H9 (cell line): ENCODE data around the gene NAB2. TPM values are rescaled to one million over a fixed set of nuclear protein-coding genes. Genes with fewer than 3 reads are reported as not detected.

Experiments used
- DNase-seq: peaks from one replicate; pipeline ENCODE4 v3.0.0-alpha.2; 2017
- H2AFZ ChIP-seq: one replicate; pipeline ENCODE4 v1.6.1; 2013; ENCODE audit warnings: mild to moderate bottlenecking, low read length, control low read depth, moderate library complexity
- H2AK5ac ChIP-seq: 2 replicates; pipeline ENCODE4 v1.6.1; 2013; ENCODE audit warnings: low read length, control low read depth, mixed read lengths; ENCODE audit not compliant: insufficient read length
- H2BK120ac ChIP-seq: one replicate; pipeline ENCODE4 v1.6.1; 2013; ENCODE audit warnings: low read depth, mild to moderate bottlenecking, low read length, control low read depth, inconsistent platforms; ENCODE audit not compliant: poor library complexity, severe bottlenecking
- H2BK12ac ChIP-seq: 2 replicates; pipeline ENCODE4 v1.6.1; 2013; ENCODE audit warnings: low read length, control low read depth, mixed read lengths, low read depth; ENCODE audit not compliant: insufficient read length
- H2BK15ac ChIP-seq: 2 replicates; pipeline ENCODE4 v1.6.1; 2013; ENCODE audit warnings: low read depth, low read length, control low read depth
- H2BK20ac ChIP-seq: one replicate; pipeline ENCODE4 v1.6.1; 2013; ENCODE audit warnings: low read depth, mild to moderate bottlenecking, low read length, control low read depth, inconsistent platforms; ENCODE audit not compliant: poor library complexity, severe bottlenecking
- H2BK5ac ChIP-seq: 2 replicates; pipeline ENCODE4 v1.6.1; 2013; ENCODE audit warnings: low read length, control low read depth, mixed read lengths; ENCODE audit not compliant: insufficient read length
- H3K14ac ChIP-seq: 2 replicates; pipeline ENCODE4 v1.6.1; 2013; ENCODE audit warnings: low read length, control low read depth; ENCODE audit not compliant: insufficient read depth
- H3K18ac ChIP-seq: 2 replicates; pipeline ENCODE4 v1.6.1; 2013; ENCODE audit warnings: low read depth, mild to moderate bottlenecking, mixed read lengths, low read length, control low read depth; ENCODE audit not compliant: insufficient read length
- H3K23ac ChIP-seq: 2 replicates; pipeline ENCODE4 v1.6.1; 2013; ENCODE audit warnings: low read length, control low read depth, mixed read lengths, low read depth; ENCODE audit not compliant: insufficient read length
- H3K23me2 ChIP-seq: 2 replicates; pipeline ENCODE4 v1.6.1; 2013; ENCODE audit warnings: low read depth, mild to moderate bottlenecking, mixed read lengths, low read length, control low read depth; ENCODE audit not compliant: insufficient read length, poor library complexity, severe bottlenecking
- H3K27ac ChIP-seq: 2 replicates; pipeline ENCODE4 v1.5.1; 2013; ENCODE audit warnings: low read length, control low read depth, mixed read lengths, low read depth; ENCODE audit not compliant: insufficient read length
- H3K27me3 ChIP-seq: 2 replicates; pipeline ENCODE4 v1.6.1; 2013; ENCODE audit warnings: low read length, control low read depth, inconsistent platforms; ENCODE audit not compliant: insufficient read depth
- H3K4ac ChIP-seq: 2 replicates; pipeline ENCODE4 v1.6.1; 2013; ENCODE audit warnings: low read depth, mild to moderate bottlenecking, control low read depth, inconsistent platforms, low read length, moderate library complexity
- H3K4me1 ChIP-seq: 2 replicates; pipeline ENCODE4 v1.6.1; 2013; ENCODE audit warnings: low read length, control low read depth, inconsistent platforms; ENCODE audit not compliant: insufficient read depth
- H3K4me2 ChIP-seq: 2 replicates; pipeline ENCODE4 v1.6.1; 2013; ENCODE audit warnings: low read length, control low read depth, mixed read lengths; ENCODE audit not compliant: insufficient read length, insufficient read depth
- H3K56ac ChIP-seq: 2 replicates; pipeline ENCODE4 v1.6.1; 2013; ENCODE audit warnings: low read depth, mild to moderate bottlenecking, mixed read lengths, low read length, control low read depth; ENCODE audit not compliant: insufficient read length
- H3K79me1 ChIP-seq: 2 replicates; pipeline ENCODE4 v1.6.1; 2013; ENCODE audit warnings: low read depth, mild to moderate bottlenecking, moderate library complexity, low read length, control low read depth, inconsistent platforms; ENCODE audit not compliant: insufficient read depth, poor library complexity, severe bottlenecking
- H3K79me2 ChIP-seq: 2 replicates; pipeline ENCODE4 v1.6.1; 2013; ENCODE audit warnings: low read length, control low read depth, inconsistent platforms; ENCODE audit not compliant: insufficient read depth
- H3K9ac ChIP-seq: 2 replicates; pipeline ENCODE4 v1.6.1; 2013; ENCODE audit warnings: low read length, control low read depth, mixed read lengths; ENCODE audit not compliant: insufficient read length; ENCODE audit errors: extremely low read depth
- H3K9me3 ChIP-seq: one replicate; pipeline ENCODE4 v1.6.1; 2013; ENCODE audit warnings: low read depth, low read length, inconsistent platforms; ENCODE audit not compliant: control insufficient read depth
- H3T11ph ChIP-seq: one replicate; pipeline ENCODE4 v1.6.1; 2013; ENCODE audit warnings: mild to moderate bottlenecking, low read length, control low read depth, inconsistent platforms
- H4K20me1 ChIP-seq: one replicate; pipeline ENCODE4 v1.6.1; 2013; ENCODE audit not compliant: control insufficient read depth, insufficient read length, insufficient read depth
- H4K5ac ChIP-seq: 2 replicates; pipeline ENCODE4 v1.6.1; 2013; ENCODE audit warnings: low read depth, mild to moderate bottlenecking, mixed read lengths, low read length, control low read depth; ENCODE audit not compliant: insufficient read length
- H4K8ac ChIP-seq: replicated peaks from 2 replicates; pipeline ENCODE4 v1.6.1; 2013; ENCODE audit warnings: low read length, control low read depth, mixed read lengths, low read depth; ENCODE audit not compliant: insufficient read length
- H4K91ac ChIP-seq: 2 replicates; pipeline ENCODE4 v1.6.1; 2013; ENCODE audit warnings: low read depth, mild to moderate bottlenecking, moderate library complexity, mixed read lengths, low read length, control low read depth; ENCODE audit not compliant: insufficient read length
- H3K27ac Mint-ChIP-seq, 3 experiments: 2 replicates in 2 of 3; 3 replicates in 1 of 3; pipeline ENCODE4 v1.8.0; 2020 to 2021; ENCODE audit warnings: mixed read lengths in 3 of 3, mild to moderate bottlenecking in 1 of 3, moderate library complexity in 1 of 3
- H3K27me3 Mint-ChIP-seq: 2 replicates; pipeline ENCODE4 v1.8.0; 2021; ENCODE audit warnings: low read depth, mild to moderate bottlenecking, moderate library complexity, mixed read lengths
- H3K36me3 Mint-ChIP-seq, 3 experiments: 2 replicates in 2 of 3; 3 replicates in 1 of 3; pipeline ENCODE4 v1.8.0; 2020 to 2021; ENCODE audit warnings: low read depth in 3 of 3, mixed read lengths in 3 of 3; ENCODE audit not compliant: insufficient read depth in 1 of 3
- H3K4me1 Mint-ChIP-seq, 2 experiments: 2 replicates each; pipeline ENCODE4 v1.8.0; 2020; ENCODE audit warnings: mixed read lengths in 2 of 2
- H3K4me3 Mint-ChIP-seq, 2 experiments: 2 replicates in 1 of 2; 3 replicates in 1 of 2; pipeline ENCODE4 v1.8.0; 2020 to 2021; ENCODE audit warnings: mild to moderate bottlenecking in 2 of 2, mixed read lengths in 2 of 2, moderate library complexity in 1 of 2
- H3K9me3 Mint-ChIP-seq, 2 experiments: 2 replicates in 1 of 2; 3 replicates in 1 of 2; pipeline ENCODE4 v1.8.0; 2020; ENCODE audit warnings: mild to moderate bottlenecking in 2 of 2, mixed read lengths in 2 of 2, moderate library complexity in 1 of 2
- CTCF ChIP-seq: fragments of 200-600 bp; sonication (generic); conservative IDR thresholded peaks from 3 replicates; pipeline ENCODE4 v1.8.0; 2021; ENCODE audit warnings: antibody characterized with exemption, mild to moderate bottlenecking
- WGBS: extraction: QIAGEN DNeasy Blood & Tissue Kit; methylation state at CpG from one replicate; pipeline ENCODE4 v1.1.7; 2013; ENCODE audit warnings: missing lambda C conversion rate, low lambda C conversion rate, mixed read lengths; ENCODE audit not compliant: insufficient read length; ENCODE audit errors: extremely low coverage; 5-methylcytosine and 5-hydroxymethylcytosine counted together
- total RNA-seq: library from RNA; stranded (reverse); gene quantifications from 2 replicates; pipeline ENCODE4 v1.2.1, GENCODE V29; 2021

The NAB2 gene
- total RNA-seq, 1 experiment from 2014 or later = 67.8 TPM

DNA sequence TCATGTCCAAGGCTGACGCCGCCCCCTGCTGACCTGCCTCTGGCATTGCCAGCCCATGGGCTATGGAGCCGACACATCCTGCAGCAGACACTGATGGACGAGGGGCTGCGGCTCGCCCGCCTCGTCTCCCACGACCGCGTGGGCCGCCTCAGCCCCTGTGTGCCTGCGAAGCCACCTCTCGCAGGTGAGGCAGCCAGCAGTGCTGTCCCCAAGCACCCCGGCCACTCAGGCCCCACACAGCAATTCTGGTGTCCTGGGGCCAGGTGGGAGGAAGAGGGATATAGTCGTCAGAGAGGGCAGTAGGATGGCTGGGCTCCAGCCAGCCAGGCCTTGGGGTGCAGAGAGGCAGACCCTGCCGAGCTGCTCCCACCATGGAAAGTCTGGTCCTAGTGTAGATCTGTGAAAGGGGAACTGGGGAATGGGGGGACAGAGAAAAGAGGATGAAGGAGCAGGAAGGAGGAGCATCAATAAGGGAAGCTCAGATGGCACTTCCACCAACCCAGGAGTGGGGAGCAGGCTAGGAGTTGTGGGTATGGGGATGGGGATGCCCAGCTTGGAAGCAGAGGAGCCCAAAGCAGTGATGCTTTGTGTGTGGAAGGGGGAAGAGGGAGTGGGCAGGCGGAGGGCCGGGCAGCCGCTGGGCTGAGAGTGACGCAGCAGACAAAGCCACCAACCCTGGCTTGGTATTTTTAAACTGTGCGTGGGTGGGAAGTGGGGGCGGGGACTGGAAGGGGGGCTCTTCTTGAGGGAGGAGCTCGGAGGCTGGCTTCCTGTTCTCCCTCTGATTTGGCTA, 4.7 kb downstream of the NAB2 start:
- Histone ChIP-seq H3K23me2 (no peaks in the 10 kb centered on the region), H2BK5ac (no peak overlapping the region), H2BK20ac (no peak overlapping the region), H3K4ac (no peak overlapping the region), H4K91ac (no peak overlapping the region), H3K23ac (no peak overlapping the region), H4K8ac (no peak overlapping the region), H4K5ac (no peak overlapping the region), H3K9me3 (no peaks in the 10 kb centered on the region), H2AFZ (no peak overlapping the region), H3K56ac (no peak overlapping the region), H2BK15ac (no peak overlapping the region), H3K14ac (no peak overlapping the region; the same call in 1 of the 2 replicates), H3K9ac (no peak overlapping the region), H3K27ac (peak overlapping the region; percentile 26), H3K4me1 (no peaks in the 10 kb centered on the region; the same call in 1 of the 2 replicates), H2BK12ac (no peak overlapping the region), H2AK5ac (no peak overlapping the region), H2BK120ac (no peak overlapping the region), H3K27me3 (no peaks in the 10 kb centered on the region), H3K79me1 (no peaks in the 10 kb centered on the region), H3K18ac (no peak overlapping the region), H3K79me2 (no peaks in the 10 kb centered on the region; the same call in 1 of the 2 replicates), H3K4me2 (peak overlapping the region; percentile 23), H4K20me1 (no peaks in the 10 kb centered on the region), H3T11ph (no peak overlapping the region)
- Mint-ChIP-seq H3K27me3 (no peaks in the 10 kb centered on the region; the same call in 1 of the 2 replicates), H3K4me3 (peak overlapping the region; percentile 17 to 35; a peak in 3 of 5 replicates), H3K27ac (peak overlapping the region; percentile 56 to 97 (median 95); a peak in 5 of 7 replicates), H3K9me3 (no peaks in the 10 kb centered on the region), H3K4me1 (peaks cover 44 to 57% of the 10 kb centered on the region in 2 experiments), H3K36me3 (peaks cover 15 to 76% (median 59%) of the 10 kb centered on the region in 3 experiments)
- DNase-seq = peak; percentile 85
- WGBS = no CpG with 5 or more reads among the region's 24 CpGs
- TF ChIP-seq CTCF = peak; percentile 80
